ENCODE measurements around the gene ZNF236. TPM values are rescaled to one million over a fixed set of nuclear protein-coding genes. Genes with fewer than 3 reads are reported as not detected.
"Not testable (repeated sequence)": the region's sequence is repeated elsewhere in the genome, so short reads cannot be mapped to it uniquely, and the experiment has no call there.

The ZNF236 gene
- total RNA-seq, 1 donor from 2014 or later, result 19.4 TPM

- no peaks in the 10 kb centered on the region for H3K9me3 Mint-ChIP-seq (ENCODE audit: unreplicated experiment)
- no peaks in the 10 kb centered on the region for H3K27me3 Mint-ChIP-seq (ENCODE audit: unreplicated experiment)
- H3K36me3 Mint-ChIP-seq (ENCODE audit: low read depth, unreplicated experiment), result peaks cover 19% of the 10 kb centered on the region
- DNase-seq (ENCODE audit: low spot score), result no peak
- H3K4me3 Mint-ChIP-seq (ENCODE audit: unreplicated experiment), result no peak overlapping the region
- no peak for TF ChIP-seq CTCF (IDR thresholded peaks at IDR 0.05; ENCODE audit: unreplicated experiment)
- H3K4me1 Mint-ChIP-seq (ENCODE audit: unreplicated experiment), result peaks cover 9% of the 10 kb centered on the region
- H3K27ac Mint-ChIP-seq (ENCODE audit: unreplicated experiment), result no peak overlapping the region
These were observed 114.5 kb downstream of the ZNF236 start for GRCh38 chr18:76936877-76937276.

GRCh38 chr18:76937597-76937996, 115.2 kb downstream of the ZNF236 start:
- no peak for DNase-seq (ENCODE audit: low spot score)
- Mint-ChIP-seq H3K27ac (ENCODE audit: unreplicated experiment) (no peak overlapping the region), H3K27me3 (ENCODE audit: unreplicated experiment) (no peaks in the 10 kb centered on the region), H3K4me3 (ENCODE audit: unreplicated experiment) (no peak overlapping the region), H3K9me3 (ENCODE audit: unreplicated experiment) (no peaks in the 10 kb centered on the region), H3K4me1 (ENCODE audit: unreplicated experiment) (peaks cover 3% of the 10 kb centered on the region), H3K36me3 (ENCODE audit: low read depth, unreplicated experiment) (peaks cover 19% of the 10 kb centered on the region)
- TF ChIP-seq CTCF (IDR thresholded peaks at IDR 0.05; ENCODE audit: unreplicated experiment), result no peak

- TF ChIP-seq CTCF (IDR thresholded peaks at IDR 0.05; ENCODE audit: unreplicated experiment), result no peak
- Mint-ChIP-seq H3K4me3 (ENCODE audit: unreplicated experiment) (no peak overlapping the region), H3K36me3 (ENCODE audit: low read depth, unreplicated experiment) (peaks cover 19% of the 10 kb centered on the region), H3K9me3 (ENCODE audit: unreplicated experiment) (no peaks in the 10 kb centered on the region), H3K27me3 (ENCODE audit: unreplicated experiment) (no peaks in the 10 kb centered on the region), H3K27ac (ENCODE audit: unreplicated experiment) (no peak overlapping the region), H3K4me1 (ENCODE audit: unreplicated experiment) (no peaks in the 10 kb centered on the region)
- DNase-seq (ENCODE audit: low spot score), result no peak
These were observed 116.3 kb downstream of the ZNF236 start for GRCh38 chr18:76938619-76939018.

- Mint-ChIP-seq H3K27ac (ENCODE audit: unreplicated experiment) (no peak overlapping the region), H3K4me1 (ENCODE audit: unreplicated experiment) (no peaks in the 10 kb centered on the region), H3K4me3 (ENCODE audit: unreplicated experiment) (no peak overlapping the region), H3K9me3 (ENCODE audit: unreplicated experiment) (no peaks in the 10 kb centered on the region), H3K36me3 (ENCODE audit: low read depth, unreplicated experiment) (peaks cover 16% of the 10 kb centered on the region), H3K27me3 (ENCODE audit: unreplicated experiment) (peaks cover 1% of the 10 kb centered on the region)
- DNase-seq (ENCODE audit: low spot score), result no peak
- TF ChIP-seq CTCF (IDR thresholded peaks at IDR 0.05; ENCODE audit: unreplicated experiment), result no peak
These were observed 118.9 kb downstream of the ZNF236 start for GRCh38 chr18:76941284-76941683.

- Mint-ChIP-seq H3K9me3 (ENCODE audit: unreplicated experiment) (no peaks in the 10 kb centered on the region), H3K36me3 (ENCODE audit: low read depth, unreplicated experiment) (peaks cover 28% of the 10 kb centered on the region), H3K27me3 (ENCODE audit: unreplicated experiment) (peaks cover 1% of the 10 kb centered on the region), H3K4me1 (ENCODE audit: unreplicated experiment) (no peaks in the 10 kb centered on the region), H3K27ac (ENCODE audit: unreplicated experiment) (no peak overlapping the region), H3K4me3 (ENCODE audit: unreplicated experiment) (no peak overlapping the region)
- no peak for DNase-seq (ENCODE audit: low spot score)
- TF ChIP-seq CTCF (IDR thresholded peaks at IDR 0.05; ENCODE audit: unreplicated experiment), result no peak
These were observed 121.4 kb downstream of the ZNF236 start for GRCh38 chr18:76943542-76944339.

- H3K4me3 Mint-ChIP-seq (ENCODE audit: unreplicated experiment); H3K27me3 Mint-ChIP-seq (ENCODE audit: unreplicated experiment); DNase-seq (ENCODE audit: low spot score); H3K9me3 Mint-ChIP-seq (ENCODE audit: unreplicated experiment); H3K4me1 Mint-ChIP-seq (ENCODE audit: unreplicated experiment); H3K27ac Mint-ChIP-seq (ENCODE audit: unreplicated experiment): not testable (repeated sequence)
- H3K36me3 Mint-ChIP-seq (ENCODE audit: low read depth, unreplicated experiment), result peaks cover 26% of the 10 kb centered on the region
These were observed 122.0 kb downstream of the ZNF236 start for GRCh38 chr18:76944346-76944745.

All from endothelial cell (in vitro differentiated cells).